Rectal smooth muscle tissue (tissue), 1 donor: ENCODE results near the gene CSPG4.
"Not testable (repeated sequence)": the region's sequence is repeated elsewhere in the genome, so short reads cannot be mapped to it uniquely, and the experiment has no call there.

Source experiments
- H3K27ac ChIP-seq: one replicate; pipeline ENCODE4 v1.7.0; 2013; ENCODE audit warnings: low read depth, low read length, inconsistent platforms
- H3K27me3 ChIP-seq: one replicate; pipeline ENCODE4 v1.7.0; 2013; ENCODE audit warnings: low read length; ENCODE audit not compliant: control insufficient read depth, insufficient read depth
- H3K36me3 ChIP-seq: one replicate; pipeline ENCODE4 v1.7.0; 2013; ENCODE audit warnings: low read length; ENCODE audit not compliant: control insufficient read depth, insufficient read depth
- H3K4me1 ChIP-seq: one replicate; pipeline ENCODE4 v1.7.0; 2013; ENCODE audit warnings: low read length; ENCODE audit not compliant: control insufficient read depth, insufficient read depth
- H3K4me3 ChIP-seq: one replicate; pipeline ENCODE4 v1.7.0; 2013; ENCODE audit warnings: low read length
- H3K9ac ChIP-seq: one replicate; pipeline ENCODE4 v1.7.0; 2013; ENCODE audit warnings: low read length

CSPG4 gene

GRCh38 chr15:75683646-75684312 is 28.9 kb downstream of the CSPG4 start:
- not testable (repeated sequence) for H3K27me3 ChIP-seq, H3K4me3 ChIP-seq, H3K9ac ChIP-seq, H3K4me1 ChIP-seq, H3K27ac ChIP-seq
- H3K36me3 ChIP-seq = peaks cover 26% of the 10 kb centered on the region

GRCh38 chr15:75682181-75683135 is 30.2 kb downstream of the CSPG4 start:
- peaks cover 18% of the 10 kb centered on the region for H3K36me3 ChIP-seq
- H3K27ac ChIP-seq = no peak overlapping the region
- no peak overlapping the region for H3K9ac ChIP-seq
- H3K4me3 ChIP-seq = no peak overlapping the region
- H3K27me3 ChIP-seq = no peaks in the 10 kb centered on the region
- H3K4me1 ChIP-seq = no peaks in the 10 kb centered on the region

GRCh38 chr15:75680007-75680789 is 32.5 kb downstream of the CSPG4 start:
- Histone ChIP-seq H3K9ac (no peak overlapping the region), H3K27me3 (no peaks in the 10 kb centered on the region), H3K27ac (no peak overlapping the region), H3K4me1 (no peaks in the 10 kb centered on the region), H3K4me3 (no peak overlapping the region), H3K36me3 (peaks cover 16% of the 10 kb centered on the region)

- not testable (repeated sequence) for H3K36me3 ChIP-seq, H3K9ac ChIP-seq, H3K27me3 ChIP-seq, H3K27ac ChIP-seq, H3K4me3 ChIP-seq
- peaks cover 11% of the 10 kb centered on the region for H3K4me1 ChIP-seq
These were observed 34.3 kb downstream of the CSPG4 start for GRCh38 chr15:75678324-75678690.

GRCh38 chr15:75677465-75678323 is 35.0 kb downstream of the CSPG4 start:
- H3K27ac ChIP-seq = no peak overlapping the region
- no peak overlapping the region for H3K9ac ChIP-seq
- H3K36me3 ChIP-seq = peaks cover 9% of the 10 kb centered on the region
- no peaks in the 10 kb centered on the region for H3K27me3 ChIP-seq
- no peak overlapping the region for H3K4me3 ChIP-seq
- H3K4me1 ChIP-seq = peaks cover 17% of the 10 kb centered on the region

GRCh38 chr15:75676688-75677464 is 35.8 kb downstream of the CSPG4 start:
- Histone ChIP-seq H3K27me3 (no peaks in the 10 kb centered on the region), H3K9ac (no peak overlapping the region), H3K36me3 (peaks cover 9% of the 10 kb centered on the region), H3K4me1 (peaks cover 25% of the 10 kb centered on the region), H3K27ac (no peak overlapping the region), H3K4me3 (no peak overlapping the region)

- Histone ChIP-seq H3K9ac (no peak overlapping the region), H3K4me1 (peaks cover 25% of the 10 kb centered on the region), H3K27me3 (no peaks in the 10 kb centered on the region), H3K36me3 (peaks cover 9% of the 10 kb centered on the region), H3K27ac (peak overlapping the region; percentile 53), H3K4me3 (no peak overlapping the region)
These were observed 36.9 kb downstream of the CSPG4 start for GRCh38 chr15:75675579-75676404.

GRCh38 chr15:75674366-75674765 is 38.3 kb downstream of the CSPG4 start:
- peaks cover 2% of the 10 kb centered on the region for H3K36me3 ChIP-seq
- peak overlapping the region; percentile 96 for H3K27ac ChIP-seq
- H3K4me1 ChIP-seq = peaks cover 25% of the 10 kb centered on the region
- no peaks in the 10 kb centered on the region for H3K27me3 ChIP-seq
- no peak overlapping the region for H3K4me3 ChIP-seq
- no peak overlapping the region for H3K9ac ChIP-seq

GRCh38 chr15:75673426-75674235 is 39.0 kb downstream of the CSPG4 start:
- Histone ChIP-seq H3K36me3 (no peaks in the 10 kb centered on the region), H3K27ac (peak overlapping the region; percentile 96), H3K9ac (peak overlapping the region; percentile 36), H3K4me1 (peaks cover 25% of the 10 kb centered on the region), H3K27me3 (no peaks in the 10 kb centered on the region), H3K4me3 (peak overlapping the region; percentile 38)
